WTC11 (cell line): ENCODE data around the gene GBP1.

Experiments
- FOXJ3 ChIP-seq: sonication (generic); formaldehyde crosslinking; IDR thresholded peaks from 2 replicates; pipeline ENCODE4 v1.9.0; 2021; ENCODE audit warnings: missing genetic modification reagents, mild to moderate bottlenecking, borderline replicate concordance
- MYBL2 ChIP-seq: sonication (generic); formaldehyde crosslinking; IDR thresholded peaks from 2 replicates; pipeline ENCODE4 v1.8.1; 2023; ENCODE audit warnings: mild to moderate bottlenecking, moderate library complexity, missing genetic modification reagents
- NR3C1 ChIP-seq: sonication (generic); formaldehyde crosslinking; conservative IDR thresholded peaks from 2 replicates; pipeline ENCODE4 v1.8.1; 2023; ENCODE audit warnings: low read depth, mild to moderate bottlenecking, missing genetic modification reagents
- ZNF423 ChIP-seq: fragments of 250-450 bp; sonication (Bioruptor Pico); IDR thresholded peaks from 2 replicates; pipeline ENCODE4 v2.1.2; 2022; ENCODE audit warnings: mild to moderate bottlenecking, moderate library complexity
- TF ChIP-seq, protein P1 (sequence below): fragments of 200-600 bp; IDR thresholded peaks from 2 replicates; pipeline ENCODE4 v1.8.0; 2022; ENCODE audit warnings: antibody characterized with exemption
- TF ChIP-seq, protein P2 (sequence below): sonication (generic); formaldehyde crosslinking; IDR thresholded peaks from 2 replicates; pipeline ENCODE4 v1.8.0; 2023; ENCODE audit warnings: missing genetic modification reagents, mild to moderate bottlenecking, borderline replicate concordance
- TF ChIP-seq, protein P3 (sequence below): sonication (generic); formaldehyde crosslinking; IDR thresholded peaks from 2 replicates; pipeline ENCODE4 v1.8.1; 2022; ENCODE audit warnings: mild to moderate bottlenecking, missing genetic modification reagents, moderate library complexity, borderline replicate concordance

DNA sequence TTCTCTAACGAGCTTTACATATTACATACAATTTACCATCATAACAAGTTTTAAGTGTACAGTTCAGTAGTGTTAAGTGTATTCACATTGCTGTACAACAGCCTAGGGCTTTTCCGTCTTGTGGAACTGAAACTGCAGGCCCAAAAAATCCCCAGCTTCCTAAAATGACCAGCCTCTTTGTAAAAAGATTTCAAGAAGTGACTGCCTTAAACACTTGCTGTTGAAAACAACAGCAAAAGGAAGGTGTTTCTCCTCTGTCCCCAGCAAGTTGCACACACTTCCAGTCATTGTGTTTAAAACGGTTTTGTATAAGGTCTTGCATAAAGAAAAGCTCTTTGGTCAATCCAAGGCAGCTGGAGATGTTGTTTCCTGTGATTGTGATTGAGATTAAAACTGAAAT, 16.0 kb upstream of the GBP1 start:
- TF ChIP-seq ZNF423 (CRISPR knock-in tag) (no peak), MYBL2 (no peak), NR3C1 (CRISPR knock-in tag) (no peak), FOXJ3 (CRISPR knock-in tag) (no peak)
- TF ChIP-seq, protein P1, sequence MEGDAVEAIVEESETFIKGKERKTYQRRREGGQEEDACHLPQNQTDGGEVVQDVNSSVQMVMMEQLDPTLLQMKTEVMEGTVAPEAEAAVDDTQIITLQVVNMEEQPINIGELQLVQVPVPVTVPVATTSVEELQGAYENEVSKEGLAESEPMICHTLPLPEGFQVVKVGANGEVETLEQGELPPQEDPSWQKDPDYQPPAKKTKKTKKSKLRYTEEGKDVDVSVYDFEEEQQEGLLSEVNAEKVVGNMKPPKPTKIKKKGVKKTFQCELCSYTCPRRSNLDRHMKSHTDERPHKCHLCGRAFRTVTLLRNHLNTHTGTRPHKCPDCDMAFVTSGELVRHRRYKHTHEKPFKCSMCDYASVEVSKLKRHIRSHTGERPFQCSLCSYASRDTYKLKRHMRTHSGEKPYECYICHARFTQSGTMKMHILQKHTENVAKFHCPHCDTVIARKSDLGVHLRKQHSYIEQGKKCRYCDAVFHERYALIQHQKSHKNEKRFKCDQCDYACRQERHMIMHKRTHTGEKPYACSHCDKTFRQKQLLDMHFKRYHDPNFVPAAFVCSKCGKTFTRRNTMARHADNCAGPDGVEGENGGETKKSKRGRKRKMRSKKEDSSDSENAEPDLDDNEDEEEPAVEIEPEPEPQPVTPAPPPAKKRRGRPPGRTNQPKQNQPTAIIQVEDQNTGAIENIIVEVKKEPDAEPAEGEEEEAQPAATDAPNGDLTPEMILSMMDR: no peak
- TF ChIP-seq, protein P2, sequence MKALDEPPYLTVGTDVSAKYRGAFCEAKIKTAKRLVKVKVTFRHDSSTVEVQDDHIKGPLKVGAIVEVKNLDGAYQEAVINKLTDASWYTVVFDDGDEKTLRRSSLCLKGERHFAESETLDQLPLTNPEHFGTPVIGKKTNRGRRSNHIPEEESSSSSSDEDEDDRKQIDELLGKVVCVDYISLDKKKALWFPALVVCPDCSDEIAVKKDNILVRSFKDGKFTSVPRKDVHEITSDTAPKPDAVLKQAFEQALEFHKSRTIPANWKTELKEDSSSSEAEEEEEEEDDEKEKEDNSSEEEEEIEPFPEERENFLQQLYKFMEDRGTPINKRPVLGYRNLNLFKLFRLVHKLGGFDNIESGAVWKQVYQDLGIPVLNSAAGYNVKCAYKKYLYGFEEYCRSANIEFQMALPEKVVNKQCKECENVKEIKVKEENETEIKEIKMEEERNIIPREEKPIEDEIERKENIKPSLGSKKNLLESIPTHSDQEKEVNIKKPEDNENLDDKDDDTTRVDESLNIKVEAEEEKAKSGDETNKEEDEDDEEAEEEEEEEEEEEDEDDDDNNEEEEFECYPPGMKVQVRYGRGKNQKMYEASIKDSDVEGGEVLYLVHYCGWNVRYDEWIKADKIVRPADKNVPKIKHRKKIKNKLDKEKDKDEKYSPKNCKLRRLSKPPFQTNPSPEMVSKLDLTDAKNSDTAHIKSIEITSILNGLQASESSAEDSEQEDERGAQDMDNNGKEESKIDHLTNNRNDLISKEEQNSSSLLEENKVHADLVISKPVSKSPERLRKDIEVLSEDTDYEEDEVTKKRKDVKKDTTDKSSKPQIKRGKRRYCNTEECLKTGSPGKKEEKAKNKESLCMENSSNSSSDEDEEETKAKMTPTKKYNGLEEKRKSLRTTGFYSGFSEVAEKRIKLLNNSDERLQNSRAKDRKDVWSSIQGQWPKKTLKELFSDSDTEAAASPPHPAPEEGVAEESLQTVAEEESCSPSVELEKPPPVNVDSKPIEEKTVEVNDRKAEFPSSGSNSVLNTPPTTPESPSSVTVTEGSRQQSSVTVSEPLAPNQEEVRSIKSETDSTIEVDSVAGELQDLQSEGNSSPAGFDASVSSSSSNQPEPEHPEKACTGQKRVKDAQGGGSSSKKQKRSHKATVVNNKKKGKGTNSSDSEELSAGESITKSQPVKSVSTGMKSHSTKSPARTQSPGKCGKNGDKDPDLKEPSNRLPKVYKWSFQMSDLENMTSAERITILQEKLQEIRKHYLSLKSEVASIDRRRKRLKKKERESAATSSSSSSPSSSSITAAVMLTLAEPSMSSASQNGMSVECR (CRISPR knock-in tag): no peak
- TF ChIP-seq, protein P3, sequence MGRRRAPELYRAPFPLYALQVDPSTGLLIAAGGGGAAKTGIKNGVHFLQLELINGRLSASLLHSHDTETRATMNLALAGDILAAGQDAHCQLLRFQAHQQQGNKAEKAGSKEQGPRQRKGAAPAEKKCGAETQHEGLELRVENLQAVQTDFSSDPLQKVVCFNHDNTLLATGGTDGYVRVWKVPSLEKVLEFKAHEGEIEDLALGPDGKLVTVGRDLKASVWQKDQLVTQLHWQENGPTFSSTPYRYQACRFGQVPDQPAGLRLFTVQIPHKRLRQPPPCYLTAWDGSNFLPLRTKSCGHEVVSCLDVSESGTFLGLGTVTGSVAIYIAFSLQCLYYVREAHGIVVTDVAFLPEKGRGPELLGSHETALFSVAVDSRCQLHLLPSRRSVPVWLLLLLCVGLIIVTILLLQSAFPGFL (CRISPR knock-in tag): no peak
